H9 (cell line): ENCODE measurements around the gene APCDD1L. TPM values are rescaled to one million over a fixed set of nuclear protein-coding genes. Genes with fewer than 3 reads are reported as not detected.

ENCODE experiments used
- DNase-seq: peaks from one replicate; pipeline ENCODE4 v3.0.0-alpha.2; 2017
- H2AFZ ChIP-seq: one replicate; pipeline ENCODE4 v1.6.1; 2013; ENCODE audit warnings: mild to moderate bottlenecking, low read length, control low read depth, moderate library complexity
- H2AK5ac ChIP-seq: 2 replicates; pipeline ENCODE4 v1.6.1; 2013; ENCODE audit warnings: low read length, control low read depth, mixed read lengths; ENCODE audit not compliant: insufficient read length
- H2BK120ac ChIP-seq: one replicate; pipeline ENCODE4 v1.6.1; 2013; ENCODE audit warnings: low read depth, mild to moderate bottlenecking, low read length, control low read depth, inconsistent platforms; ENCODE audit not compliant: poor library complexity, severe bottlenecking
- H2BK12ac ChIP-seq: 2 replicates; pipeline ENCODE4 v1.6.1; 2013; ENCODE audit warnings: low read length, control low read depth, mixed read lengths, low read depth; ENCODE audit not compliant: insufficient read length
- H2BK15ac ChIP-seq: 2 replicates; pipeline ENCODE4 v1.6.1; 2013; ENCODE audit warnings: low read depth, low read length, control low read depth
- H2BK20ac ChIP-seq: one replicate; pipeline ENCODE4 v1.6.1; 2013; ENCODE audit warnings: low read depth, mild to moderate bottlenecking, low read length, control low read depth, inconsistent platforms; ENCODE audit not compliant: poor library complexity, severe bottlenecking
- H2BK5ac ChIP-seq: 2 replicates; pipeline ENCODE4 v1.6.1; 2013; ENCODE audit warnings: low read length, control low read depth, mixed read lengths; ENCODE audit not compliant: insufficient read length
- H3K14ac ChIP-seq: 2 replicates; pipeline ENCODE4 v1.6.1; 2013; ENCODE audit warnings: low read length, control low read depth; ENCODE audit not compliant: insufficient read depth
- H3K18ac ChIP-seq: 2 replicates; pipeline ENCODE4 v1.6.1; 2013; ENCODE audit warnings: low read depth, mild to moderate bottlenecking, mixed read lengths, low read length, control low read depth; ENCODE audit not compliant: insufficient read length
- H3K23ac ChIP-seq: 2 replicates; pipeline ENCODE4 v1.6.1; 2013; ENCODE audit warnings: low read length, control low read depth, mixed read lengths, low read depth; ENCODE audit not compliant: insufficient read length
- H3K23me2 ChIP-seq: 2 replicates; pipeline ENCODE4 v1.6.1; 2013; ENCODE audit warnings: low read depth, mild to moderate bottlenecking, mixed read lengths, low read length, control low read depth; ENCODE audit not compliant: insufficient read length, poor library complexity, severe bottlenecking
- H3K27ac ChIP-seq: 2 replicates; pipeline ENCODE4 v1.5.1; 2013; ENCODE audit warnings: low read length, control low read depth, mixed read lengths, low read depth; ENCODE audit not compliant: insufficient read length
- H3K27me3 ChIP-seq: 2 replicates; pipeline ENCODE4 v1.6.1; 2013; ENCODE audit warnings: low read length, control low read depth, inconsistent platforms; ENCODE audit not compliant: insufficient read depth
- H3K4ac ChIP-seq: 2 replicates; pipeline ENCODE4 v1.6.1; 2013; ENCODE audit warnings: low read depth, mild to moderate bottlenecking, control low read depth, inconsistent platforms, low read length, moderate library complexity
- H3K4me1 ChIP-seq: 2 replicates; pipeline ENCODE4 v1.6.1; 2013; ENCODE audit warnings: low read length, control low read depth, inconsistent platforms; ENCODE audit not compliant: insufficient read depth
- H3K4me2 ChIP-seq: 2 replicates; pipeline ENCODE4 v1.6.1; 2013; ENCODE audit warnings: low read length, control low read depth, mixed read lengths; ENCODE audit not compliant: insufficient read length, insufficient read depth
- H3K56ac ChIP-seq: 2 replicates; pipeline ENCODE4 v1.6.1; 2013; ENCODE audit warnings: low read depth, mild to moderate bottlenecking, mixed read lengths, low read length, control low read depth; ENCODE audit not compliant: insufficient read length
- H3K79me1 ChIP-seq: 2 replicates; pipeline ENCODE4 v1.6.1; 2013; ENCODE audit warnings: low read depth, mild to moderate bottlenecking, moderate library complexity, low read length, control low read depth, inconsistent platforms; ENCODE audit not compliant: insufficient read depth, poor library complexity, severe bottlenecking
- H3K79me2 ChIP-seq: 2 replicates; pipeline ENCODE4 v1.6.1; 2013; ENCODE audit warnings: low read length, control low read depth, inconsistent platforms; ENCODE audit not compliant: insufficient read depth
- H3K9ac ChIP-seq: 2 replicates; pipeline ENCODE4 v1.6.1; 2013; ENCODE audit warnings: low read length, control low read depth, mixed read lengths; ENCODE audit not compliant: insufficient read length; ENCODE audit errors: extremely low read depth
- H3K9me3 ChIP-seq: one replicate; pipeline ENCODE4 v1.6.1; 2013; ENCODE audit warnings: low read depth, low read length, inconsistent platforms; ENCODE audit not compliant: control insufficient read depth
- H3T11ph ChIP-seq: one replicate; pipeline ENCODE4 v1.6.1; 2013; ENCODE audit warnings: mild to moderate bottlenecking, low read length, control low read depth, inconsistent platforms
- H4K20me1 ChIP-seq: one replicate; pipeline ENCODE4 v1.6.1; 2013; ENCODE audit not compliant: control insufficient read depth, insufficient read length, insufficient read depth
- H4K5ac ChIP-seq: 2 replicates; pipeline ENCODE4 v1.6.1; 2013; ENCODE audit warnings: low read depth, mild to moderate bottlenecking, mixed read lengths, low read length, control low read depth; ENCODE audit not compliant: insufficient read length
- H4K8ac ChIP-seq: replicated peaks from 2 replicates; pipeline ENCODE4 v1.6.1; 2013; ENCODE audit warnings: low read length, control low read depth, mixed read lengths, low read depth; ENCODE audit not compliant: insufficient read length
- H4K91ac ChIP-seq: 2 replicates; pipeline ENCODE4 v1.6.1; 2013; ENCODE audit warnings: low read depth, mild to moderate bottlenecking, moderate library complexity, mixed read lengths, low read length, control low read depth; ENCODE audit not compliant: insufficient read length
- H3K27ac Mint-ChIP-seq, 3 experiments: 2 replicates in 2 of 3; 3 replicates in 1 of 3; pipeline ENCODE4 v1.8.0; 2020 to 2021; ENCODE audit warnings: mixed read lengths in 3 of 3, mild to moderate bottlenecking in 1 of 3, moderate library complexity in 1 of 3
- H3K27me3 Mint-ChIP-seq: 2 replicates; pipeline ENCODE4 v1.8.0; 2021; ENCODE audit warnings: low read depth, mild to moderate bottlenecking, moderate library complexity, mixed read lengths
- H3K36me3 Mint-ChIP-seq, 3 experiments: 2 replicates in 2 of 3; 3 replicates in 1 of 3; pipeline ENCODE4 v1.8.0; 2020 to 2021; ENCODE audit warnings: low read depth in 3 of 3, mixed read lengths in 3 of 3; ENCODE audit not compliant: insufficient read depth in 1 of 3
- H3K4me1 Mint-ChIP-seq, 2 experiments: 2 replicates each; pipeline ENCODE4 v1.8.0; 2020; ENCODE audit warnings: mixed read lengths in 2 of 2
- H3K4me3 Mint-ChIP-seq, 2 experiments: 2 replicates in 1 of 2; 3 replicates in 1 of 2; pipeline ENCODE4 v1.8.0; 2020 to 2021; ENCODE audit warnings: mild to moderate bottlenecking in 2 of 2, mixed read lengths in 2 of 2, moderate library complexity in 1 of 2
- H3K9me3 Mint-ChIP-seq, 2 experiments: 2 replicates in 1 of 2; 3 replicates in 1 of 2; pipeline ENCODE4 v1.8.0; 2020; ENCODE audit warnings: mild to moderate bottlenecking in 2 of 2, mixed read lengths in 2 of 2, moderate library complexity in 1 of 2
- CTCF ChIP-seq: fragments of 200-600 bp; sonication (generic); conservative IDR thresholded peaks from 3 replicates; pipeline ENCODE4 v1.8.0; 2021; ENCODE audit warnings: antibody characterized with exemption, mild to moderate bottlenecking
- WGBS: extraction: QIAGEN DNeasy Blood & Tissue Kit; methylation state at CpG from one replicate; pipeline ENCODE4 v1.1.7; 2013; ENCODE audit warnings: missing lambda C conversion rate, low lambda C conversion rate, mixed read lengths; ENCODE audit not compliant: insufficient read length; ENCODE audit errors: extremely low coverage; 5-methylcytosine and 5-hydroxymethylcytosine counted together
- total RNA-seq: library from RNA; stranded (reverse); gene quantifications from 2 replicates; pipeline ENCODE4 v1.2.1, GENCODE V29; 2021

The APCDD1L gene
- total RNA-seq, 1 experiment from 2014 or later, result 0.68 TPM

GRCh38 chr20:58483051-58483450, 32.1 kb downstream of the APCDD1L start:
- no CpG with 5 or more reads among the region's 5 CpGs for WGBS
- no peak overlapping the region for H2BK120ac ChIP-seq
- no peak overlapping the region for H3K14ac ChIP-seq
- H3K4me3 Mint-ChIP-seq, result no peak overlapping the region
- H3K27ac ChIP-seq, result no peak overlapping the region
- H3K36me3 Mint-ChIP-seq, result peaks cover 17 to 29% (median 18%) of the 10 kb centered on the region in 3 experiments
- H3K27me3 Mint-ChIP-seq, result peaks cover 13% of the 10 kb centered on the region
- H3K4ac ChIP-seq, result no peak overlapping the region
- peaks cover 36 to 37% of the 10 kb centered on the region in 2 experiments for H3K9me3 Mint-ChIP-seq
- H3K4me2 ChIP-seq, result no peak overlapping the region
- no peak overlapping the region for H2BK12ac ChIP-seq
- H4K8ac ChIP-seq, result no peak overlapping the region
- no peak overlapping the region for H4K91ac ChIP-seq
- H2BK5ac ChIP-seq, result no peak overlapping the region
- H3K4me1 Mint-ChIP-seq, result peaks cover 6 to 7% of the 10 kb centered on the region in 2 experiments
- H2BK20ac ChIP-seq, result no peak overlapping the region
- H3K18ac ChIP-seq, result no peak overlapping the region
- no peak overlapping the region for H4K5ac ChIP-seq
- no peak overlapping the region for H2BK15ac ChIP-seq
- no peak overlapping the region for H3K27ac Mint-ChIP-seq
- peak; percentile 22 for DNase-seq
- no peaks in the 10 kb centered on the region for H3K79me2 ChIP-seq
- no peak overlapping the region for H3K9ac ChIP-seq
- no peaks in the 10 kb centered on the region for H3K27me3 ChIP-seq
- TF ChIP-seq CTCF, result no peak
- no peaks in the 10 kb centered on the region for H3K79me1 ChIP-seq
- no peak overlapping the region for H2AK5ac ChIP-seq
- no peaks in the 10 kb centered on the region for H3K23me2 ChIP-seq
- no peak overlapping the region for H3K56ac ChIP-seq
- H3T11ph ChIP-seq, result no peak overlapping the region
- no peak overlapping the region for H3K23ac ChIP-seq
- no peaks in the 10 kb centered on the region for H4K20me1 ChIP-seq
- no peaks in the 10 kb centered on the region for H3K4me1 ChIP-seq
- H3K9me3 ChIP-seq, result peaks cover 10% of the 10 kb centered on the region
- no peak overlapping the region for H2AFZ ChIP-seq
